Chondrocyte (in vitro differentiated cells): ENCODE data around the gene MCM3. TPM values are rescaled to one million over a fixed set of nuclear protein-coding genes. Genes with fewer than 3 reads are reported as not detected.

Source experiments
- DNase-seq: peaks from one replicate; pipeline ENCODE4 v3.0.0; 2021; ENCODE audit warnings: mixed read lengths, low spot score
- H3K27ac Mint-ChIP-seq: one replicate; pipeline ENCODE4 v1.8.0; 2021; ENCODE audit warnings: mild to moderate bottlenecking, moderate library complexity, mixed read lengths; ENCODE audit not compliant: unreplicated experiment
- H3K27me3 Mint-ChIP-seq: 2 replicates; pipeline ENCODE4 v1.8.0; 2021; ENCODE audit warnings: low read depth, mixed read lengths
- H3K36me3 Mint-ChIP-seq: 2 replicates; pipeline ENCODE4 v1.8.0; 2021; ENCODE audit warnings: low read depth, mixed read lengths
- H3K4me1 Mint-ChIP-seq: 2 replicates; pipeline ENCODE4 v1.8.0; 2021; ENCODE audit warnings: low read depth, mild to moderate bottlenecking, mixed read lengths
- H3K4me3 Mint-ChIP-seq: one replicate; pipeline ENCODE4 v1.8.0; 2021; ENCODE audit warnings: mild to moderate bottlenecking, moderate library complexity, mixed read lengths; ENCODE audit not compliant: unreplicated experiment
- H3K9me3 Mint-ChIP-seq: 2 replicates; pipeline ENCODE4 v1.8.0; 2021; ENCODE audit warnings: low read depth, mixed read lengths
- total RNA-seq: library from RNA; stranded (reverse); gene quantifications from 3 replicates; pipeline ENCODE4 v1.2.1, GENCODE V29; 2021
- TF ChIP-seq, protein P1 (sequence below): fragments of 200-600 bp; sonication (generic); IDR thresholded peaks from 2 replicates; pipeline ENCODE4 v1.5.0; 2021; ENCODE audit warnings: antibody characterized with exemption, mild to moderate bottlenecking, moderate library complexity

Gene MCM3
- total RNA-seq, 1 donor from 2014 or later, result 23.0 TPM

DNA sequence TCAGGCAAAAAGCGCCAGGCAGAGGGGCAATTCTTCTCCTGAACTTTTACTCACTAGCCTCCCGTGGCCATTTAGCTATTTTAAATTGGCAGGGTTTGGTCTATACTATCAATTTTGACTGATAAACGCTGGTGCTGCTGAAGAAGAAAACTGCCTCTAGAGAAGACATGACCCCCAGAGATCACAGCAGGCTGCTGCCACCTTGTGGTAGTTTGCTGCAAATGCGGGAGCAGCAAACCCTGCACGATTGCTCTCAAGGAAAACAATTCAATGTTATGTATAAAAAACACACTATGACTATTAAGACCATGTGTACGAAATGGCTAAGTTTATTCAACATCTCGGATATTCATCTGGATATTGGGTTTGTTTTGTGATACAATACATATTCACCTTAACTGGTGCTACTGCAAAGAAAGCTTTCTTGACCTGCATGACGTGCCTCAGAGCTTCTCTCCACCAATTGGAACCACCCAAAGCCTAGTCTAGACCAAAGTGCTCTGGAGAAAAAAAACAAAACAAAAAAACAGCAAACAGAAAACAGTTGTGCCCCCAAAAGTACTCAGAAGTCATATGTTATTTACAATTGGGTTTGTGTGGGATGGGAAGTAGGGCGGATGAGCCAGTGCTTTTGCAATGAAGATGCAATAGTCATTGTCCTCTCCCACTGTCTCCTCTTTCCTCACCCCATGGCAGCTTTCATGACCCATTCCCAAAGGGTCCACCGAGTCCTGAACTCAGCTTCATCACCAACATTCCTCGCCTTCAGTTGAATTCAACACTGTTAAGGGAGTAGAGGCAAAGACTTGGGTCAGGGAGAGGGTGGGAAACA, 20.6 kb downstream of the MCM3 start:
- H3K9me3 Mint-ChIP-seq, result no peaks in the 10 kb centered on the region
- no peak for DNase-seq
- H3K4me1 Mint-ChIP-seq, result no peaks in the 10 kb centered on the region
- no peak overlapping the region for H3K27ac Mint-ChIP-seq
- TF ChIP-seq, protein P1, sequence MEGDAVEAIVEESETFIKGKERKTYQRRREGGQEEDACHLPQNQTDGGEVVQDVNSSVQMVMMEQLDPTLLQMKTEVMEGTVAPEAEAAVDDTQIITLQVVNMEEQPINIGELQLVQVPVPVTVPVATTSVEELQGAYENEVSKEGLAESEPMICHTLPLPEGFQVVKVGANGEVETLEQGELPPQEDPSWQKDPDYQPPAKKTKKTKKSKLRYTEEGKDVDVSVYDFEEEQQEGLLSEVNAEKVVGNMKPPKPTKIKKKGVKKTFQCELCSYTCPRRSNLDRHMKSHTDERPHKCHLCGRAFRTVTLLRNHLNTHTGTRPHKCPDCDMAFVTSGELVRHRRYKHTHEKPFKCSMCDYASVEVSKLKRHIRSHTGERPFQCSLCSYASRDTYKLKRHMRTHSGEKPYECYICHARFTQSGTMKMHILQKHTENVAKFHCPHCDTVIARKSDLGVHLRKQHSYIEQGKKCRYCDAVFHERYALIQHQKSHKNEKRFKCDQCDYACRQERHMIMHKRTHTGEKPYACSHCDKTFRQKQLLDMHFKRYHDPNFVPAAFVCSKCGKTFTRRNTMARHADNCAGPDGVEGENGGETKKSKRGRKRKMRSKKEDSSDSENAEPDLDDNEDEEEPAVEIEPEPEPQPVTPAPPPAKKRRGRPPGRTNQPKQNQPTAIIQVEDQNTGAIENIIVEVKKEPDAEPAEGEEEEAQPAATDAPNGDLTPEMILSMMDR, result peak; percentile 93
- no peaks in the 10 kb centered on the region for H3K27me3 Mint-ChIP-seq
- peaks cover 29% of the 10 kb centered on the region for H3K36me3 Mint-ChIP-seq
- H3K4me3 Mint-ChIP-seq, result no peak overlapping the region

DNA sequence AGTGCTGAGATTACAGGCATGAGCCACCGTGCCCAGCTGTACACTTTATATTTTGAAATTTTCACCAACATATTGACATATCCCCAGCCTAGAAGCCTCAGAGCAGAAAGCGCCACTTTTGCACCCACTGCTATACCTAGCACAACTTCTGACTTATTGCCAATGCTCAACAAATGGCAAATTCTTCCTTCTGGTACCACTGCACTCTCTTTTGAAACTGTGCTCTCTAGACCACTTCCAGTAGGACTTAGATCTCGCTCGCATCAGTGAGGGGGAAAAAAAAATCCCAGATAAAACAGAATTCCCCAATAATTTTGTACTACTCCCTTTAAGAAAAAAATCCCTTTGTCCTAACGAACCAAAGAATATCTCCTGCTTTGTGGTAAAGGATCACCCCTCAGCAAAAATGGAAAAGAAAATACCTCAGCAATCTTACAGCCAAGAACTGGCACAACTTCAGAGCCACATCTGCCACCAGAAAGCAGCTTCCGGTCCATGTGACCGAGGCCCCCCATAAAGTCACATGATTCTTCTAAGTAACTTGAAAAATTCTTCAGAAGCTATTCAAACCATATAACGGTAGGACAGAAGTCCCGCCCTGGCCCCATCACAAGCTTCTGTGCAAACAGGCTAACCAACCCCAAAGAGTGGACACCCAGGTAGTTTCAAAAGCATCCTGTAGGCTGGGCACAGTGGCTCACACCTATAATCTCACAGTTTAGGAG, 21.8 kb downstream of the MCM3 start:
- Mint-ChIP-seq H3K27me3 (no peaks in the 10 kb centered on the region), H3K4me3 (no peak overlapping the region), H3K9me3 (no peaks in the 10 kb centered on the region), H3K4me1 (no peaks in the 10 kb centered on the region), H3K27ac (no peak overlapping the region), H3K36me3 (peaks cover 18% of the 10 kb centered on the region)
- DNase-seq, result no peak
- TF ChIP-seq, protein P1, result no peak

DNA sequence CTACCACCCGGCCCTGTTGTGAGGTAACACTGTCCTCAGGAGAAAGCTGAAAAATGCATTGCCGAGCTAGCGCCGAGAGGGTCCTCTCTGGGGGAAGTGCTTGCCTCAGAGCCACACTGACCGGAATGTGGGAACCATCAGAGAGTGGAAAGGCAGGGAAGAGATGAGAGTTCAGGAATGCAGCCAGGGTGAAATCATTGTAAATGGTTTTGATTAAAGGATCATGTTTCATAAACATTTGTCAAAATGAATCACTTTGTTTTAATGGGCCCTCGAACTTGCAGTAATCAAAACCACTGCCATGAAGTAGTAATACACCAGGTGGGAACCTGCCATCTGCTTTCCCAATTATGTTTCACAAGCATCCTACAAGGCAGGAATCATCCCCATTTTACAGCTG, 23.3 kb downstream of the MCM3 start:
- no peaks in the 10 kb centered on the region for H3K9me3 Mint-ChIP-seq
- TF ChIP-seq, protein P1, result no peak
- H3K36me3 Mint-ChIP-seq, result peaks cover 9% of the 10 kb centered on the region
- no peaks in the 10 kb centered on the region for H3K4me1 Mint-ChIP-seq
- H3K27ac Mint-ChIP-seq, result no peak overlapping the region
- H3K4me3 Mint-ChIP-seq, result no peak overlapping the region
- DNase-seq, result no peak
- no peaks in the 10 kb centered on the region for H3K27me3 Mint-ChIP-seq

DNA sequence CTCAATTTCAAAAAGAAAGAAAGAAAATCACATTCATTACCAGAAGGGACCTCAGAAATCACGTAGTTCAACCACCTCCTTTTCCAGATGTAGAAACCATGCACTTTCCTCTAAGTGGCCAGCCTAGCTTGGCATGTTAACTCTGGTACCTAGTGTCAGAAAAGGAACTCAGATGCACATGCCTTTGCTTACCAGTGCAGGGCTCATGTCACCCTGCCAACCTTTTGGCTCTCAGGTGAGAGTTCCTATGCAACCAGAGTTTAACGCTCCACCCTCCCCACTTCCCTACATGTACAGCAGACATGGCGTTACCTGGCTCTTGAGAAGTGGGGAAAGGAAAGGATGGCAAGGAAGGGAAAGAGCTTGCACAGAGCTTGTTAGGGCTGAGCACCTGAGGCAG, 23.9 kb downstream of the MCM3 start:
- no peaks in the 10 kb centered on the region for H3K9me3 Mint-ChIP-seq
- no peak overlapping the region for H3K4me3 Mint-ChIP-seq
- no peaks in the 10 kb centered on the region for H3K4me1 Mint-ChIP-seq
- TF ChIP-seq, protein P1, result no peak
- no peak overlapping the region for H3K27ac Mint-ChIP-seq
- no peak for DNase-seq
- peaks cover 7% of the 10 kb centered on the region for H3K36me3 Mint-ChIP-seq
- H3K27me3 Mint-ChIP-seq, result no peaks in the 10 kb centered on the region

DNA sequence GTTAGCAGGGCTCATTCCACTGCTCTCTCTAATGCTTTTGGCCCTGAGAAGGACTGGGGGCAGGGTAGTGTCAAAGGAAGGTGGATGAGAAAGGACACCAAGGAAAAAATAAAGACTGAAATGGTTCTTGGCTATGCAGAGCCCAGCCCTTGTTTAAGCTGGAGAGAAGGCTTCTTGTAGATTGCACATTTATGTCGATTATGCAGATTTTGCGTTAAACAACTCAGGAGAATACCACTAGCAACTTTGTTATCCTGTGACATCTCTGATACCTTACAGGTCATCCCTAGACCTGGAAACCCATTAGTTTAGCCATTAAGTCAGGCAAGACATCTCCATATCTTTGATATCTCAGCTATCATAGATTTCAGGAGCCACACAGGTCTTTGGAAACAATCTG, 29.1 kb downstream of the MCM3 start:
- no peak overlapping the region for H3K27ac Mint-ChIP-seq
- H3K4me3 Mint-ChIP-seq, result no peak overlapping the region
- no peaks in the 10 kb centered on the region for H3K9me3 Mint-ChIP-seq
- DNase-seq, result no peak
- peaks cover 17% of the 10 kb centered on the region for H3K27me3 Mint-ChIP-seq
- peaks cover 1% of the 10 kb centered on the region for H3K36me3 Mint-ChIP-seq
- TF ChIP-seq, protein P1, result no peak
- H3K4me1 Mint-ChIP-seq, result peaks cover 3% of the 10 kb centered on the region
